ENCODE data around the gene PTF1A.

- TF ChIP-seq, protein P1, sequence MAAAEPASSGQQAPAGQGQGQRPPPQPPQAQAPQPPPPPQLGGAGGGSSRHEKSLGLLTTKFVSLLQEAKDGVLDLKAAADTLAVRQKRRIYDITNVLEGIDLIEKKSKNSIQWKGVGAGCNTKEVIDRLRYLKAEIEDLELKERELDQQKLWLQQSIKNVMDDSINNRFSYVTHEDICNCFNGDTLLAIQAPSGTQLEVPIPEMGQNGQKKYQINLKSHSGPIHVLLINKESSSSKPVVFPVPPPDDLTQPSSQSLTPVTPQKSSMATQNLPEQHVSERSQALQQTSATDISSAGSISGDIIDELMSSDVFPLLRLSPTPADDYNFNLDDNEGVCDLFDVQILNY (CRISPR knock-in tag; IDR thresholded peaks at IDR 0.05), result no peak
- TF ChIP-seq NR2C2 (CRISPR knock-in tag; IDR thresholded peaks at IDR 0.05) (no peak), ETV6 (CRISPR knock-in tag; IDR thresholded peaks at IDR 0.05) (no peak)
- TF ChIP-seq, protein P2, sequence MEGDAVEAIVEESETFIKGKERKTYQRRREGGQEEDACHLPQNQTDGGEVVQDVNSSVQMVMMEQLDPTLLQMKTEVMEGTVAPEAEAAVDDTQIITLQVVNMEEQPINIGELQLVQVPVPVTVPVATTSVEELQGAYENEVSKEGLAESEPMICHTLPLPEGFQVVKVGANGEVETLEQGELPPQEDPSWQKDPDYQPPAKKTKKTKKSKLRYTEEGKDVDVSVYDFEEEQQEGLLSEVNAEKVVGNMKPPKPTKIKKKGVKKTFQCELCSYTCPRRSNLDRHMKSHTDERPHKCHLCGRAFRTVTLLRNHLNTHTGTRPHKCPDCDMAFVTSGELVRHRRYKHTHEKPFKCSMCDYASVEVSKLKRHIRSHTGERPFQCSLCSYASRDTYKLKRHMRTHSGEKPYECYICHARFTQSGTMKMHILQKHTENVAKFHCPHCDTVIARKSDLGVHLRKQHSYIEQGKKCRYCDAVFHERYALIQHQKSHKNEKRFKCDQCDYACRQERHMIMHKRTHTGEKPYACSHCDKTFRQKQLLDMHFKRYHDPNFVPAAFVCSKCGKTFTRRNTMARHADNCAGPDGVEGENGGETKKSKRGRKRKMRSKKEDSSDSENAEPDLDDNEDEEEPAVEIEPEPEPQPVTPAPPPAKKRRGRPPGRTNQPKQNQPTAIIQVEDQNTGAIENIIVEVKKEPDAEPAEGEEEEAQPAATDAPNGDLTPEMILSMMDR (IDR thresholded peaks at IDR 0.05), result no peak
- TF ChIP-seq, protein P3, sequence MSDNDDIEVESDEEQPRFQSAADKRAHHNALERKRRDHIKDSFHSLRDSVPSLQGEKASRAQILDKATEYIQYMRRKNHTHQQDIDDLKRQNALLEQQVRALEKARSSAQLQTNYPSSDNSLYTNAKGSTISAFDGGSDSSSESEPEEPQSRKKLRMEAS (CRISPR knock-in tag; IDR thresholded peaks at IDR 0.05), result no peak
These were observed 6.5 kb downstream of the PTF1A start for GRCh38 chr10:23198610-23198939.

Data from WTC11 (cell line).